Thymus (tissue), 11 donors: ENCODE measurements around the gene PITPNC1. TPM values are rescaled to one million over a fixed set of nuclear protein-coding genes. Genes with fewer than 3 reads are reported as not detected.

Experiments
- DNase-seq, 9 donors: peaks; one replicate each; pipeline ENCODE4 v3.0.0-alpha.2; 2013; ENCODE audit warnings: low spot score in 9 of 9, low read depth in 6 of 9, missing footprints in 1 of 9
- H3K27ac ChIP-seq, 2 donors: one replicate each; pipeline ENCODE4 v1.5.1; 2013; ENCODE audit warnings: control low read depth in 1 of 2, low read depth in 1 of 2, low read length in 1 of 2, mild to moderate bottlenecking in 1 of 2, moderate library complexity in 1 of 2
- H3K27me3 ChIP-seq, 2 donors: one replicate each; pipeline ENCODE4 v1.5.1; 2013; ENCODE audit warnings: low read length in 1 of 2; ENCODE audit not compliant: control insufficient read depth in 2 of 2, insufficient read depth in 1 of 2
- H3K36me3 ChIP-seq, 2 donors: one replicate each; pipeline ENCODE4 v1.5.1; 2013; ENCODE audit warnings: low read length in 1 of 2, mild to moderate bottlenecking in 1 of 2, moderate library complexity in 1 of 2; ENCODE audit not compliant: control insufficient read depth in 2 of 2, insufficient read depth in 2 of 2
- H3K4me1 ChIP-seq, 2 donors: one replicate each; pipeline ENCODE4 v1.5.1; 2013; ENCODE audit warnings: low read length in 2 of 2; ENCODE audit not compliant: control insufficient read depth in 2 of 2, insufficient read depth in 2 of 2
- H3K4me3 ChIP-seq, 2 donors: one replicate each; pipeline ENCODE4 v1.5.1; 2013; ENCODE audit warnings: low read length in 2 of 2, control low read depth in 1 of 2, mild to moderate bottlenecking in 1 of 2
- H3K9me3 ChIP-seq, 2 donors: one replicate each; pipeline ENCODE4 v1.5.1; 2013; ENCODE audit warnings: low read length in 1 of 2, mild to moderate bottlenecking in 1 of 2; ENCODE audit not compliant: control insufficient read depth in 2 of 2, insufficient read depth in 1 of 2
- WGBS: extraction: QIAGEN DNeasy Blood & Tissue Kit; methylation state at CpG from one replicate; pipeline ENCODE4 v1.1.7; 2013; 5-methylcytosine and 5-hydroxymethylcytosine counted together
- polyA plus RNA-seq: library from polyadenylated mRNA; stranded (reverse); fragments of 200-250 nt; gene quantifications from one replicate; pipeline ENCODE4 v1.2.3, GENCODE V29; 2013
- total RNA-seq: library from RNA; stranded (reverse); fragments of 120-200 nt; gene quantifications from one replicate; pipeline ENCODE4 v1.2.4, GENCODE V29; 2013
- donor health status: healthy.

The PITPNC1 gene
- total and polyA plus RNA-seq, 2 donors: 26.0 to 27.0 TPM

- Histone ChIP-seq H3K9me3 (peaks cover 0 to 4% of the 10 kb centered on the region in 2 donors), H3K27me3 (no peaks in the 10 kb centered on the region), H3K27ac (peak overlapping the region; percentile 43 to 71), H3K36me3 (no peaks in the 10 kb centered on the region), H3K4me1 (peaks cover 37 to 58% of the 10 kb centered on the region in 2 donors), H3K4me3 (no peak overlapping the region)
- no peak for DNase-seq
- WGBS: 86% methylated on average over 16 of the region's 16 CpGs
Observed at GRCh38 chr17:67449845-67450755, 73.0 kb downstream of the PITPNC1 start.

GRCh38 chr17:67452681-67453554 lies 75.8 kb downstream of the PITPNC1 start:
- H3K27ac ChIP-seq: peak overlapping the region; percentile 89 to 95
- H3K9me3 ChIP-seq: peaks cover 0 to 14% of the 10 kb centered on the region in 2 donors
- peak in 4 of 9 donors; percentile 59 to 88 (median 74) for DNase-seq
- H3K36me3 ChIP-seq: no peaks in the 10 kb centered on the region
- peaks cover 37 to 54% of the 10 kb centered on the region in 2 donors for H3K4me1 ChIP-seq
- no peaks in the 10 kb centered on the region for H3K27me3 ChIP-seq
- 57% methylated on average over 10 of the region's 10 CpGs for WGBS
- peak overlapping the region in 1 of 2 donors; percentile 27 for H3K4me3 ChIP-seq

- 73% methylated on average over 1 of the region's 1 CpG for WGBS
- peaks cover 15 to 32% of the 10 kb centered on the region in 2 donors for H3K4me1 ChIP-seq
Observed at GRCh38 chr17:67456103-67456502, 79.0 kb downstream of the PITPNC1 start.

GRCh38 chr17:67456889-67457288 lies 79.8 kb downstream of the PITPNC1 start:
- DNase-seq: no peak
- H3K4me1 ChIP-seq: peaks cover 19 to 31% of the 10 kb centered on the region in 2 donors
- 87% methylated on average over 3 of the region's 3 CpGs for WGBS

More at GRCh38 chr17:67456103-67456502, 79.0 kb downstream of the PITPNC1 start:
- peaks cover 0 to 16% of the 10 kb centered on the region in 2 donors for H3K9me3 ChIP-seq
- H3K36me3 ChIP-seq: peaks cover 0 to 3% of the 10 kb centered on the region in 2 donors
- no peak for DNase-seq
- no peaks in the 10 kb centered on the region for H3K27me3 ChIP-seq
- H3K27ac ChIP-seq: no peak overlapping the region
- no peak overlapping the region for H3K4me3 ChIP-seq

GRCh38 chr17:67458203-67458602 lies 81.1 kb downstream of the PITPNC1 start:
- WGBS: 98% methylated on average over 2 of the region's 2 CpGs
- H3K27me3 ChIP-seq: no peaks in the 10 kb centered on the region
- peaks cover 0 to 12% of the 10 kb centered on the region in 2 donors for H3K9me3 ChIP-seq
- DNase-seq: no peak
- H3K4me1 ChIP-seq: peaks cover 8 to 23% of the 10 kb centered on the region in 2 donors
- no peak overlapping the region for H3K4me3 ChIP-seq
- H3K36me3 ChIP-seq: peaks cover 0 to 3% of the 10 kb centered on the region in 2 donors
- no peak overlapping the region for H3K27ac ChIP-seq

More at GRCh38 chr17:67456889-67457288, 79.8 kb downstream of the PITPNC1 start:
- Histone ChIP-seq H3K36me3 (peaks cover 0 to 3% of the 10 kb centered on the region in 2 donors), H3K27ac (no peak overlapping the region), H3K9me3 (peaks cover 0 to 16% of the 10 kb centered on the region in 2 donors), H3K4me3 (no peak overlapping the region), H3K27me3 (no peaks in the 10 kb centered on the region)

GRCh38 chr17:67459985-67460384 lies 82.9 kb downstream of the PITPNC1 start:
- 96% methylated on average over 7 of the region's 7 CpGs for WGBS
- Histone ChIP-seq H3K9me3 (peaks cover 0 to 12% of the 10 kb centered on the region in 2 donors), H3K4me3 (no peak overlapping the region), H3K27me3 (no peaks in the 10 kb centered on the region), H3K4me1 (peaks cover 5 to 13% of the 10 kb centered on the region in 2 donors), H3K36me3 (peaks cover 0 to 3% of the 10 kb centered on the region in 2 donors), H3K27ac (no peak overlapping the region)
- no peak for DNase-seq

- peaks cover 0 to 3% of the 10 kb centered on the region in 2 donors for H3K36me3 ChIP-seq
- no peak for DNase-seq
- peaks cover 9 to 26% of the 10 kb centered on the region in 2 donors for H3K4me1 ChIP-seq
- no peak overlapping the region for H3K27ac ChIP-seq
- H3K4me3 ChIP-seq: no peak overlapping the region
- H3K27me3 ChIP-seq: no peaks in the 10 kb centered on the region
- peaks cover 0 to 12% of the 10 kb centered on the region in 2 donors for H3K9me3 ChIP-seq
- 97% methylated on average over 6 of the region's 6 CpGs for WGBS
Observed at GRCh38 chr17:67461228-67461780, 84.2 kb downstream of the PITPNC1 start.

GRCh38 chr17:67461876-67462275 lies 84.8 kb downstream of the PITPNC1 start:
- Histone ChIP-seq H3K27ac (no peak overlapping the region), H3K9me3 (peaks cover 0 to 12% of the 10 kb centered on the region in 2 donors), H3K4me3 (no peak overlapping the region), H3K27me3 (no peaks in the 10 kb centered on the region), H3K4me1 (peaks cover 14 to 31% of the 10 kb centered on the region in 2 donors), H3K36me3 (peaks cover 0 to 3% of the 10 kb centered on the region in 2 donors)
- 94% methylated on average over 3 of the region's 3 CpGs for WGBS
- no peak for DNase-seq
